Stomach smooth muscle (tissue), 2 donors: ENCODE results near the gene CENPF.

ENCODE experiments used
- H3K27ac ChIP-seq: one replicate; pipeline ENCODE4 v1.7.0; 2013; ENCODE audit warnings: mild to moderate bottlenecking, low read length, inconsistent platforms
- H3K27me3 ChIP-seq, 2 donors: one replicate each; pipeline ENCODE4 v1.7.0; 2013; ENCODE audit warnings: low read length in 2 of 2; ENCODE audit not compliant: insufficient read depth in 2 of 2, control insufficient read depth in 1 of 2
- H3K36me3 ChIP-seq, 2 donors: one replicate each; pipeline ENCODE4 v1.7.0; 2013; ENCODE audit warnings: low read length in 2 of 2; ENCODE audit not compliant: control insufficient read depth in 2 of 2, insufficient read depth in 2 of 2
- H3K4me1 ChIP-seq: one replicate; pipeline ENCODE4 v1.7.0; 2013; ENCODE audit warnings: low read length; ENCODE audit not compliant: control insufficient read depth, insufficient read depth
- H3K4me3 ChIP-seq, 2 donors: one replicate each; pipeline ENCODE4 v1.7.0; 2013; ENCODE audit warnings: low read length in 2 of 2
- H3K9ac ChIP-seq, 2 donors: one replicate each; pipeline ENCODE4 v1.7.0; 2013; ENCODE audit warnings: low read length in 2 of 2, mild to moderate bottlenecking in 1 of 2
- H3K9me3 ChIP-seq, 2 donors: one replicate each; pipeline ENCODE4 v1.7.0; 2013; ENCODE audit warnings: low read length in 2 of 2; ENCODE audit not compliant: control insufficient read depth in 2 of 2
- donor health status: healthy.
- donor health status: Pancreatic carcinoma.

The CENPF gene

DNA sequence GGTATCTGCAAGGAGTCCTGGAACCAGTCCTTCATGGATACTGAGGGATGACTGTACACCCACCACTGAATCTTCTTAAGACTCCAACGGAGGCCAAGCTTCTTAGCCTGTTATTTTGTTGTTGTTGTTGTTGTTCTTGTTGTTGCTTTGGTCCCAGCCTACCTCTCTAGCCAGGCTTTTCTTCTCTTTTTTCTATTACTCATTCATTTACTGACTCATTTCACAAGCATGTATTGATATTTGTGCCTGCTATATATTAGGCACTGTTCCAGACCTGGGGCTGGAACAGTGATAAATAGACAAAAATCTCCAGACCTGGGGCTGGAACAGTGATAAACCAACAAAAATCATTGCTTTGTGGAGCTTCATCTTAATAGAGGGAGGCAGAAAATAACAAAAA is 20.4 kb downstream of the CENPF start:
- no peaks in the 10 kb centered on the region for H3K27me3 ChIP-seq
- H3K36me3 ChIP-seq: no peaks in the 10 kb centered on the region
- H3K9me3 ChIP-seq: no peaks in the 10 kb centered on the region
- H3K9ac ChIP-seq: no peak overlapping the region
- no peaks in the 10 kb centered on the region for H3K4me1 ChIP-seq
- H3K4me3 ChIP-seq: no peak overlapping the region
- no peak overlapping the region for H3K27ac ChIP-seq

DNA sequence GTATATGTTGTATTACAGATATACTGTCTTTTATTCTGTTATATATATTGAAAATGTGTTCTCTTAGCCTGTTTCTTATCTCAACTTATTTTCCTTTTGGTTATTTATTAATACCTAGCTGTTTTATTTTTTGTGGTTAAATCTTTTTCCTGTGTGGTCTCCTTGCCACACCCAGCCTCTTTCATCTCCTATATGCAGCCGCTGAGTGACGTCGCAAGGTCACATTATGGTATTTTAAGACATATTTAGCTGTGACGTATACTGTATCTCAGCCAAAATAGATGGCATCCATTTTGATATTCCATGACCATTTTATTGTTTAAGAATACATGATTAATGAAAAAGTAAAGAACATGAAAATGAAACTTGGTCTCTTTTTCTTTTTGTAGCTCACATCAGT is 29.1 kb downstream of the CENPF start:
- no peaks in the 10 kb centered on the region for H3K27me3 ChIP-seq
- no peaks in the 10 kb centered on the region for H3K9me3 ChIP-seq
- no peak overlapping the region for H3K4me3 ChIP-seq
- H3K4me1 ChIP-seq: no peaks in the 10 kb centered on the region
- no peak overlapping the region for H3K27ac ChIP-seq
- H3K36me3 ChIP-seq: no peaks in the 10 kb centered on the region
- H3K9ac ChIP-seq: no peak overlapping the region

DNA sequence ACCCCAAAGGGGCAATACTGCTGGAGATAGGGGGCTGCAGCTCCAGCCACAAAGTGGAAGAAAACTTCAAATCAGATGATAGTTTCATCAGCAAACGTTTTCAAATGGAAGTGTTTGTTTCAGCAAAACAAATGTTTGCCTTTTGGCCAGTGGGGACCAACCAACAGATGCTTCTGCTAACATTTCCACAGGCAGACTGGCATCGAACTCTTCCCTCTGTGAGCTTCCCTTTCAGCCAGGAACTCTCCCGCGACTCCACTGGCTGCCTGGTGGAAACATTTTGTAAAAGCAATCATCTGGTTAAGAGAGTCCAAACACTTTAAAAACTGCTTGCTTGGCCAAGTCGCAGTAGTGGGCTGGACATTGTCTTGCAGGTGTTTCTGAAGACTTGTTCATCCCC is 30.7 kb downstream of the CENPF start:
- no peaks in the 10 kb centered on the region for H3K9me3 ChIP-seq
- no peaks in the 10 kb centered on the region for H3K27me3 ChIP-seq
- no peaks in the 10 kb centered on the region for H3K4me1 ChIP-seq
- H3K9ac ChIP-seq: no peak overlapping the region
- H3K27ac ChIP-seq: no peak overlapping the region
- no peak overlapping the region for H3K4me3 ChIP-seq
- no peaks in the 10 kb centered on the region for H3K36me3 ChIP-seq

DNA sequence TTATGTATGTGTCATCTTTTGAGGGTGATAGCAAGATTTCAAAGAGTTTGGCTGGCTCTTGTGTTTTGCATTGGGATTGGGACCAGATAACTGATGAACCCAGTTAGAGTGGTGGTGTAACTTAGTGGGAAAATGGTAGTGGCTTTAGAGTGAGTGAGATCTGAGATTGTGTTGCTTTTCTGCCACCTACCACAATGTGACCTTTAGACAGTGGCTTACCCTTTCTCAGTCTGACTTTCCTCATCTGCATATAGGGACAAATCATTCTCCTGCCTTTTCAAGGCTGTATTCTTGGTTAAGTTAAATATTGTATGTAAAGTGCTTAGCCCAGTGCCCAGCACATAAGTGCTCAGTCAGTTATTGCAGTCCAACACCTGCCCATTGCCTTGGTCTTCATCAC is 31.3 kb downstream of the CENPF start:
- H3K9ac ChIP-seq: no peak overlapping the region
- no peaks in the 10 kb centered on the region for H3K27me3 ChIP-seq
- no peaks in the 10 kb centered on the region for H3K4me1 ChIP-seq
- H3K27ac ChIP-seq: no peak overlapping the region
- no peak overlapping the region for H3K4me3 ChIP-seq
- H3K36me3 ChIP-seq: no peaks in the 10 kb centered on the region
- no peaks in the 10 kb centered on the region for H3K9me3 ChIP-seq

DNA sequence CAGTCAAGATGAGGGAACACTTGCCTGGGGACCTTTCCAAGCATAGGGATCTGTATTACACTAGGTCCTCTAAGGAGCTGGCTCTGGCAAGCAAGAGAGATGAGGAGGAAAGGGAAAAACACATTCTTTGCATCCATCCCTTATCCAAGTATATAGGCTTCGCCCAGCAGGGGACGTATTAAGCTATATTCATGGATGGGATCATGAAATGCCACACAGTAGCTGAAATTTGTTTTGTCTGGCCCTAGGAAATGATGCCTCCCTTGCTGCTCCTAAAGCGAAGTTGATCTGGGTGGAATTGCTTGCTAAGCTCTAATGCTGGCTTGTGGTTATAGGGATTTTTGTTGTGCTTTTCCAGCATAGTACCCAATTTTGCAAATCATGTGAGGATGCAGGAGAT is 32.1 kb downstream of the CENPF start:
- no peaks in the 10 kb centered on the region for H3K36me3 ChIP-seq
- H3K27ac ChIP-seq: no peak overlapping the region
- no peak overlapping the region for H3K4me3 ChIP-seq
- H3K9me3 ChIP-seq: no peaks in the 10 kb centered on the region
- no peak overlapping the region for H3K9ac ChIP-seq
- H3K4me1 ChIP-seq: no peaks in the 10 kb centered on the region
- no peaks in the 10 kb centered on the region for H3K27me3 ChIP-seq

DNA sequence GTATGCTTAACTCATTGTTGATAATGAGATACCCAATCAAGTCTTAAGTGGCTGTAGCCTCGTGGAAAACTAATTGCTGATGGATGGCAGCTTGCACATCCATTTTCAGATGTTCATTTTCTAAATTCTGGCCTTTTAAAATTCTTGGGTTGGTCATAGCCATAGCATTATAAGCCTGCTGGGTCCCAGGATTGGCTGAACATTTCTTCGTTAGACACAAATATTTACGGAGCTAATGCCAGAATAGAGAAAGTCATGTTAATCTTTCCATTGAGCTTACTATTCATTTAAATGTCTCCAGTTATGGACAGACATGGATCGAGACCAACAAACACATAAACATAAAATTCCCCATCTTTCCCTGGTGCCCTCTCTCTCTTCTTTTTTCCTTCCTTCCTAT is 32.5 kb downstream of the CENPF start:
- no peaks in the 10 kb centered on the region for H3K9me3 ChIP-seq
- H3K36me3 ChIP-seq: no peaks in the 10 kb centered on the region
- no peak overlapping the region for H3K9ac ChIP-seq
- no peak overlapping the region for H3K4me3 ChIP-seq
- no peak overlapping the region for H3K27ac ChIP-seq
- H3K4me1 ChIP-seq: no peaks in the 10 kb centered on the region
- no peaks in the 10 kb centered on the region for H3K27me3 ChIP-seq

DNA sequence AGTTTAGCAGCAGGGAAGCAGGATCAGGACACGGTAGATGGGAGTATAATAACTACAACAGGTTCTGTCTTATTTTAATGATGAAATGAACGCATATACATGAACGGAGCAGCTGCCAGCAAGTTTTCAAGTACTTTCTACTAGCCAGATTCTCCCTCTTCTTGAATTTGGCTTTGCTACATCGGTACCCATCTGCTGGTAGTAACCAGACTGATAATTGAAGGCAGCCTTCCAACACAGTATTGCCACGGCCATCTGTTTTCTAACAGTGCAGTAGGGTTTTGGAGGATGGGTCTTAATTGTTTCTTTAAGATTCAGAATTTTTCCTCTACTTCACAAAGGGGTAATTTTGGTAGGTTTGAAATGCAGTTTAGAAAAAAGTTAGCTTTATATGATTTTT is 33.4 kb downstream of the CENPF start:
- H3K36me3 ChIP-seq: no peaks in the 10 kb centered on the region

DNA sequence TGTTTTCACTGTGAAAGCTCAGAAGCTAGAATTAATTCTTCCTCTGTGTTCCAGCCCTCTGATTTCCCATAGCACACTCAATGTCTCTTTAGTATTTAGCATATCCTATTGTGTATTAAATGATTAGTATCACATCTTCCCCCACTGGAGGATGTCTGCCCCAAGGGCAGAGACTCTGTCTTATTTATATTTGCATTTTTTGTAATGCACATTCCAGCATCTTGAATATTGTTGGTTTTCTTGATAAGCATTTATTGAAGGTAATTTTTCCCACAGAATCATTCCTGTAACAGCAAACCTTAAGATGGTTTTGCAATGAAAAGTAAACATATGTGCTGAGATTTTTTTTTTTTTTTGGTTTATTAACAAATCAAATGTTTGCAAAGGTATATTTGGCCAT is 34.1 kb downstream of the CENPF start:
- H3K27me3 ChIP-seq: no peaks in the 10 kb centered on the region
- no peaks in the 10 kb centered on the region for H3K36me3 ChIP-seq
- no peak overlapping the region for H3K27ac ChIP-seq
- no peaks in the 10 kb centered on the region for H3K4me1 ChIP-seq
- H3K4me3 ChIP-seq: no peak overlapping the region
- H3K9me3 ChIP-seq: no peaks in the 10 kb centered on the region
- H3K9ac ChIP-seq: no peak overlapping the region

More for the DNA sequence above, 33.4 kb downstream of the CENPF start:
- no peak overlapping the region for H3K9ac ChIP-seq
- H3K4me3 ChIP-seq: no peak overlapping the region
- no peaks in the 10 kb centered on the region for H3K9me3 ChIP-seq
- no peak overlapping the region for H3K27ac ChIP-seq
- no peaks in the 10 kb centered on the region for H3K4me1 ChIP-seq
- H3K27me3 ChIP-seq: no peaks in the 10 kb centered on the region

DNA sequence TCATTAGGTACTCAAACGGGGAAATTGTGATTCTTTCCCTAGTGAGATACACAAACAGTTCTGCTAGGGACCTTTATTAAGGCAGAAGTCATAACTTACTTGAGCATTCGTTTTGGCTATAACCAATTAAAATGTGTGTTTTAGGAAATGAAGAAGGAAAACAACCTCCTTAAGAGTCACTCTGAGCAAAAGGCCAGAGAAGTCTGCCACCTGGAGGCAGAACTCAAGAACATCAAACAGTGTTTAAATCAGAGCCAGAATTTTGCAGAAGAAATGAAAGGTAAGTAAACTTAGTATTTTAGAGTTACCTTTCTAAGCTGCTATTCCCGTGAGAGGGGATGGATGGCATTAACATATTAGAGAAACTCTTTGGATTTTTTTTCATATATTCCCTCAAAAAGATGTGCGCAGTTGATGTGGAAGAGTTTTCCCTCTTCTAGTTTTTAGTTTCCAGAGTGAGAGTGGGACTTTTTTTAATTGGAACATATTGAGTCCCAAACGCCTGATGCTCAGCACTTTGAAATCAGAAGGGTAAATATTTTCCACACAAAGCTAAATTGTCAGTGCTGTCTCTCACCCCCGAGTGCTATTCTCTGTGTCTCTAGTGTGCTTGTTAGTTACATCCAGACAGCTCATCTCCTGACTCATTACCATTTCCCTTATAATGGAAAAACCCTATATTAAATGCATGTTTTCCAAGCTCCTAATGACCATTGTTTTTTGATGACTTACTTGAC is 34.9 kb downstream of the CENPF start:
- no peaks in the 10 kb centered on the region for H3K27me3 ChIP-seq
- no peaks in the 10 kb centered on the region for H3K36me3 ChIP-seq
- no peak overlapping the region for H3K9ac ChIP-seq
- H3K4me3 ChIP-seq: no peak overlapping the region
- no peaks in the 10 kb centered on the region for H3K9me3 ChIP-seq
- no peaks in the 10 kb centered on the region for H3K4me1 ChIP-seq
- no peak overlapping the region for H3K27ac ChIP-seq

DNA sequence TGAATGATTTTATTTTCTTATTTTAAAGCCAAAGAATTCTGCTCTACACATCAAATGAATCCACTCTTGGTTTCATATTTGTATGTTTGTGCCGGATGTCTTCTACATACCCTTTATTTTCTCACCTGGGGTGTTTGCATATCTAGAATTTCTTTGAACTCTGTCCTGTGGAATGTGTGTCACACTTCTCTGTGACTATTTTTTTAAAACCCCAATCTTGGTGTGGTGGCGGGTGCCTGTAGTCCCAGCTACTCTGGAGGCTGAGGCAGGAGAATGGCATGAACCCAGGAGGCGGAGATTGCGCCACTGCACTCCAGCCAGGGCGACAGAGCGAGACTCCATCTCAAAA is 35.4 kb downstream of the CENPF start:
- Histone ChIP-seq H3K27me3 (no peaks in the 10 kb centered on the region), H3K4me1 (no peaks in the 10 kb centered on the region), H3K27ac (no peak overlapping the region), H3K9me3 (no peaks in the 10 kb centered on the region), H3K4me3 (no peak overlapping the region), H3K9ac (no peak overlapping the region), H3K36me3 (no peaks in the 10 kb centered on the region)

DNA sequence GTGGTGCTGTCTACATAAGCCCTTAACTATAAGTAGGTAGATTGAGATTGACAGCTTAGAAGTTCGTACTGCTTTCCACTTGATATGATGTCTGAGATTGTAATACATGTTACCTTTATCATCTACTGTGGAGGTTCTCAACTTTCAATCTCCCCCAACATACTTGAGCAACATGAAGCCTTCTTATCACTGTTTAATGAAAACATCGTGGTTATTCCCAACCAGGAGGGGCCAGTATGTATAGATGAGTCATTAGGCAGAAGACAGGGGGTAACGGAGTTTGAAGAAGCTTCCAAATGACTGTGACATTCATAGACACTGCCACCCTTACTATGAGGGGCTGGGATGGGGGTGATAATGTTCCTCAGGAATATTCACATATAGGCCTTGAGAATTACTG is 36.0 kb downstream of the CENPF start:
- Histone ChIP-seq H3K27ac (no peak overlapping the region), H3K36me3 (no peaks in the 10 kb centered on the region), H3K9ac (no peak overlapping the region), H3K27me3 (no peaks in the 10 kb centered on the region), H3K4me1 (no peaks in the 10 kb centered on the region), H3K4me3 (no peak overlapping the region), H3K9me3 (no peaks in the 10 kb centered on the region)
